Measurements from ENCODE around the gene NEBL. TPM values are rescaled to one million over a fixed set of nuclear protein-coding genes. Genes with fewer than 3 reads are reported as not detected.

Gene NEBL
- total RNA-seq, 1 experiment from 2014 or later = 32.3 TPM

DNA sequence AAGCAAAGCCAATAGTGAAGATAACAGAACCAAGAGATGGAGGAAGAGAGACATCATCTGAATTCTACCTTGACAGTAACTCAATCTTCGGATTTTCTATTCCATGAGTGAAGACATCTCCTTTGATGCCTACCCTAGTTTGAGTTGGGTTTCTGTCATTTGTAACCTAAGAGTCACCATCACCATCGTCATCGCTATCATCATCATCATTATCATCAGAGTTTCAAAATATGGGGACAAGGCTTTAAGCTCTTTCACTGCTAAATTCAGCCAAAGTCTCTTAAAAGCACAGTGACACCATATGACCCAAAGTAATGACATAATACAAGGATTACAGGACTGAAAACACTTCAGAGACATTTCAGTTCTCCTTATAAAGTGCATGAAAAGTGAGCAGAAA lies 57.2 kb downstream of the NEBL start:
- no peak for ATAC-seq

DNA sequence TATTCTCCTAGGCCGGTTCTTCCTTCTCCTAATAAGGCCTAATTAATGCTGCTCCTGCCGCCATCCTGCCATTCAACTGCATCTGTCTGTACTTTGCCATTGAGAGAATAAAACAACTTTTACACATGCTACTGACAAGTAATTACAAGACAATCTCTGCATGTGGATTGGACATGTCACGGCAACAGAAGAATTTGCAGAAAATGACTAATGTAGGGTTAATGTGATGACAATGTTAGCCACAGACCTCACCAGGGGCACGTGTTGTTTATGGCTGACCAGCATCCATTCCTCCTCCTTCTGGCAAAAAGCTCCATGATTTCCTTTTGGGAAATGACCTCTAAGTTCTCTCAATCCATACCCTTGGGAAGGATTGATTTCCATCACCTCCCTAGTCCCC lies 58.0 kb downstream of the NEBL start:
- POLR2A ChIA-PET = no interaction called here
- TF ChIP-seq, protein P1, sequence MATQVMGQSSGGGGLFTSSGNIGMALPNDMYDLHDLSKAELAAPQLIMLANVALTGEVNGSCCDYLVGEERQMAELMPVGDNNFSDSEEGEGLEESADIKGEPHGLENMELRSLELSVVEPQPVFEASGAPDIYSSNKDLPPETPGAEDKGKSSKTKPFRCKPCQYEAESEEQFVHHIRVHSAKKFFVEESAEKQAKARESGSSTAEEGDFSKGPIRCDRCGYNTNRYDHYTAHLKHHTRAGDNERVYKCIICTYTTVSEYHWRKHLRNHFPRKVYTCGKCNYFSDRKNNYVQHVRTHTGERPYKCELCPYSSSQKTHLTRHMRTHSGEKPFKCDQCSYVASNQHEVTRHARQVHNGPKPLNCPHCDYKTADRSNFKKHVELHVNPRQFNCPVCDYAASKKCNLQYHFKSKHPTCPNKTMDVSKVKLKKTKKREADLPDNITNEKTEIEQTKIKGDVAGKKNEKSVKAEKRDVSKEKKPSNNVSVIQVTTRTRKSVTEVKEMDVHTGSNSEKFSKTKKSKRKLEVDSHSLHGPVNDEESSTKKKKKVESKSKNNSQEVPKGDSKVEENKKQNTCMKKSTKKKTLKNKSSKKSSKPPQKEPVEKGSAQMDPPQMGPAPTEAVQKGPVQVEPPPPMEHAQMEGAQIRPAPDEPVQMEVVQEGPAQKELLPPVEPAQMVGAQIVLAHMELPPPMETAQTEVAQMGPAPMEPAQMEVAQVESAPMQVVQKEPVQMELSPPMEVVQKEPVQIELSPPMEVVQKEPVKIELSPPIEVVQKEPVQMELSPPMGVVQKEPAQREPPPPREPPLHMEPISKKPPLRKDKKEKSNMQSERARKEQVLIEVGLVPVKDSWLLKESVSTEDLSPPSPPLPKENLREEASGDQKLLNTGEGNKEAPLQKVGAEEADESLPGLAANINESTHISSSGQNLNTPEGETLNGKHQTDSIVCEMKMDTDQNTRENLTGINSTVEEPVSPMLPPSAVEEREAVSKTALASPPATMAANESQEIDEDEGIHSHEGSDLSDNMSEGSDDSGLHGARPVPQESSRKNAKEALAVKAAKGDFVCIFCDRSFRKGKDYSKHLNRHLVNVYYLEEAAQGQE (IDR thresholded peaks at IDR 0.05; ENCODE audit: insufficient read depth in 1 of 2, low read depth in 2 of 2, low read length in 1 of 2) = no peak
- TF ChIP-seq SIN3A (IDR thresholded peaks at IDR 0.05; ENCODE audit: borderline replicate concordance, insufficient read depth, low read depth, low read length) (no peak), TCF7L2 (IDR thresholded peaks at IDR 0.05; ENCODE audit: low read depth, low read length) (no peak), POLR2AphosphoS5 (IDR thresholded peaks at IDR 0.05; ENCODE audit: low read depth, low read length) (no peak)
- TF ChIP-seq, protein P2, sequence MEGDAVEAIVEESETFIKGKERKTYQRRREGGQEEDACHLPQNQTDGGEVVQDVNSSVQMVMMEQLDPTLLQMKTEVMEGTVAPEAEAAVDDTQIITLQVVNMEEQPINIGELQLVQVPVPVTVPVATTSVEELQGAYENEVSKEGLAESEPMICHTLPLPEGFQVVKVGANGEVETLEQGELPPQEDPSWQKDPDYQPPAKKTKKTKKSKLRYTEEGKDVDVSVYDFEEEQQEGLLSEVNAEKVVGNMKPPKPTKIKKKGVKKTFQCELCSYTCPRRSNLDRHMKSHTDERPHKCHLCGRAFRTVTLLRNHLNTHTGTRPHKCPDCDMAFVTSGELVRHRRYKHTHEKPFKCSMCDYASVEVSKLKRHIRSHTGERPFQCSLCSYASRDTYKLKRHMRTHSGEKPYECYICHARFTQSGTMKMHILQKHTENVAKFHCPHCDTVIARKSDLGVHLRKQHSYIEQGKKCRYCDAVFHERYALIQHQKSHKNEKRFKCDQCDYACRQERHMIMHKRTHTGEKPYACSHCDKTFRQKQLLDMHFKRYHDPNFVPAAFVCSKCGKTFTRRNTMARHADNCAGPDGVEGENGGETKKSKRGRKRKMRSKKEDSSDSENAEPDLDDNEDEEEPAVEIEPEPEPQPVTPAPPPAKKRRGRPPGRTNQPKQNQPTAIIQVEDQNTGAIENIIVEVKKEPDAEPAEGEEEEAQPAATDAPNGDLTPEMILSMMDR (IDR thresholded peaks at IDR 0.05) = no peak
- CTCF ChIA-PET = no interaction called here
- no peaks in the 10 kb centered on the region for H3K27me3 ChIP-seq (ENCODE audit: control insufficient read depth, insufficient read depth, low read length)
- intact Hi-C loops (cut with micrococcal nuclease; ENCODE audit: unreplicated experiment) (no loop called here), in situ Hi-C loops (cut with HindIII; ENCODE audit: low pct_unique_long_range_greater_than_20kb, low sequenced_read_pairs) (no loop called here)
- no peak overlapping the region for H3K27ac ChIP-seq (ENCODE audit: low read length)
- DNase-seq (ENCODE audit: low read depth, low spot score) = no peak
- no TSS peak for BruUV-seq (replicated peaks)
- no peak for ATAC-seq
- H3K36me3 ChIP-seq (ENCODE audit: control insufficient read depth, insufficient read depth, low read length) = no peaks in the 10 kb centered on the region
- no peak overlapping the region for H3K4me3 ChIP-seq (ENCODE audit: low read depth in 2 of 2, low read length in 2 of 2)
- H3K4me1 ChIP-seq (ENCODE audit: control insufficient read depth, insufficient read depth, low read length) = no peaks in the 10 kb centered on the region
- H3K9me3 ChIP-seq (ENCODE audit: control insufficient read depth, insufficient read depth, low read depth, low read length) = no peaks in the 10 kb centered on the region

More for the DNA sequence above, 57.2 kb downstream of the NEBL start:
- no peak for DNase-seq (ENCODE audit: low read depth, low spot score)
- no peaks in the 10 kb centered on the region for H3K36me3 ChIP-seq (ENCODE audit: control insufficient read depth, insufficient read depth, low read length)
- no peaks in the 10 kb centered on the region for H3K9me3 ChIP-seq (ENCODE audit: control insufficient read depth, insufficient read depth, low read depth, low read length)
- no peaks in the 10 kb centered on the region for H3K27me3 ChIP-seq (ENCODE audit: control insufficient read depth, insufficient read depth, low read length)
- no peaks in the 10 kb centered on the region for H3K4me1 ChIP-seq (ENCODE audit: control insufficient read depth, insufficient read depth, low read length)
- intact Hi-C loops (cut with micrococcal nuclease; ENCODE audit: unreplicated experiment) = no loop called here
- H3K27ac ChIP-seq (ENCODE audit: low read length) = no peak overlapping the region
- ChIA-PET POLR2A (no interaction called here), CTCF (no interaction called here)
- in situ Hi-C loops (cut with HindIII; ENCODE audit: low pct_unique_long_range_greater_than_20kb, low sequenced_read_pairs) = no loop called here
- TF ChIP-seq SIN3A (IDR thresholded peaks at IDR 0.05; ENCODE audit: borderline replicate concordance, insufficient read depth, low read depth, low read length) = no peak
- TF ChIP-seq POLR2AphosphoS5 (IDR thresholded peaks at IDR 0.05; ENCODE audit: low read depth, low read length) = no peak
- no peak overlapping the region for H3K4me3 ChIP-seq (ENCODE audit: low read depth in 2 of 2, low read length in 2 of 2)
- BruUV-seq (replicated peaks) = no TSS peak

DNA sequence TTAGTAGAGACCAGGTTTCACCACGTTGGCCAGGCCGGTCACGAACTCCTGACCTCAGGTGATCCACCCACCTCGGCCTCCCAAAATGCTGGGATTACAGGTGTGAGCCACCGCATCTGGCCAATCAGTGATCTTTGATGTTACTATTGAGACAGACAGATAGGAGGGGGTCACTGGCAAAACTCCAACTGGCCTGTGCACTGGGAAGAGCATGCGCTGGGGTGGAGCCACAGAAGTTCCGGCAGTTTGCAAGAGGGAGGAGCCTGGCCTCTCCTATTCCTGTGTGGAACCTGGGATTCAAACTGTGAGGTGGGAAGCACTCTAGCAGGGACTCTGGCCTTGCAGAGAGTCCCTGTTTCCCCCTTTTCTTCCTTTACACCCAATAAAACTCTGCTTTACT lies 60.7 kb downstream of the NEBL start:
- H3K4me3 ChIP-seq (ENCODE audit: low read depth in 2 of 2, low read length in 2 of 2) = no peak overlapping the region
- no peaks in the 10 kb centered on the region for H3K36me3 ChIP-seq (ENCODE audit: control insufficient read depth, insufficient read depth, low read length)
- no TSS peak for BruUV-seq (replicated peaks)
- no peaks in the 10 kb centered on the region for H3K27me3 ChIP-seq (ENCODE audit: control insufficient read depth, insufficient read depth, low read length)
- intact Hi-C loops (cut with micrococcal nuclease; ENCODE audit: unreplicated experiment) = no loop called here
- H3K27ac ChIP-seq (ENCODE audit: low read length) = no peak overlapping the region
- POLR2A ChIA-PET = no interaction called here
- H3K4me1 ChIP-seq (ENCODE audit: control insufficient read depth, insufficient read depth, low read length) = no peaks in the 10 kb centered on the region
- CTCF ChIA-PET = no interaction called here
- in situ Hi-C loops (cut with HindIII; ENCODE audit: low pct_unique_long_range_greater_than_20kb, low sequenced_read_pairs) = no loop called here
- TF ChIP-seq, protein P1 (IDR thresholded peaks at IDR 0.05; ENCODE audit: insufficient read depth in 1 of 2, low read depth in 2 of 2, low read length in 1 of 2) = no peak
- no peak for TF ChIP-seq SIN3A (IDR thresholded peaks at IDR 0.05; ENCODE audit: borderline replicate concordance, insufficient read depth, low read depth, low read length)
- TF ChIP-seq, protein P2 (IDR thresholded peaks at IDR 0.05) = no peak
- TF ChIP-seq POLR2AphosphoS5 (IDR thresholded peaks at IDR 0.05; ENCODE audit: low read depth, low read length) = no peak
- no peak for TF ChIP-seq TCF7L2 (IDR thresholded peaks at IDR 0.05; ENCODE audit: low read depth, low read length)
- no peaks in the 10 kb centered on the region for H3K9me3 ChIP-seq (ENCODE audit: control insufficient read depth, insufficient read depth, low read depth, low read length)
- no peak for DNase-seq (ENCODE audit: low read depth, low spot score)
- no peak for ATAC-seq

Measured in Panc1 (cell line).